ENCODE results near the gene LRRC36.

LRRC36 gene

DNA sequence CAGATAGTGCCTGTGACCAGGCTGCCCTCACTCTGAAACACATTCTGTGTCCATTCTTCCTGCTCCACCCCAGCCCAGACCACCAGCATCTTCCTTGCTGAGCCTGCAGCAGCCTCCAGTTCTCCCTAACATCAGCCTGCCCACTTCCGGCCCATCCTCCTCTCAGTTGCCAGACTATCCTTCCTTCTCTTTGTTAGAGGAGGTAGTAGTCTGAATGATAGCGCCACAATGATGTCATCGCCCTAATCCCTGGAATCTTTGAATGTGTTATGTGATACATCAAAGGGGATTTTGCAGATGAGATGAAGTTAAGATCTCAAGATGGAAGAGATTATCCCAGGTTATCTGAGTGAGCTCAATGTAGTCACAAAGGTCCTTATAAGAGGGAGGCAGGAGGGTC is 92.9 kb downstream of the LRRC36 start:
- no peaks in the 10 kb centered on the region for H3K9me3 ChIP-seq (ENCODE audit: control insufficient read depth, insufficient read depth, low read depth, low read length)
- H3K36me3 ChIP-seq (ENCODE audit: control insufficient read depth in 2 of 2, insufficient read depth in 1 of 2, low read length in 2 of 2): no peaks in the 10 kb centered on the region
- H3K4me3 ChIP-seq (ENCODE audit: low read depth, low read length): no peak overlapping the region
- no peak overlapping the region for H3K27ac ChIP-seq (ENCODE audit: extremely low read depth, low read depth, low read length)
- ChIA-PET POLR2A (interaction anchor here (0.6 kb wide), 2 partner anchors 9 to 141 kb away, joined by 3 read pairs; no protein-coding TSS in a partner anchor), CTCF (interaction anchor here (0.6 to 1.7 kb wide), 3 partner anchors 9 to 675 kb away, joined by 3 to 7 read pairs (median 3); no protein-coding TSS in a partner anchor)
- no peaks in the 10 kb centered on the region for H3K4me1 ChIP-seq (ENCODE audit: control insufficient read depth, insufficient read depth, low read length)
- TF ChIP-seq, protein P1, sequence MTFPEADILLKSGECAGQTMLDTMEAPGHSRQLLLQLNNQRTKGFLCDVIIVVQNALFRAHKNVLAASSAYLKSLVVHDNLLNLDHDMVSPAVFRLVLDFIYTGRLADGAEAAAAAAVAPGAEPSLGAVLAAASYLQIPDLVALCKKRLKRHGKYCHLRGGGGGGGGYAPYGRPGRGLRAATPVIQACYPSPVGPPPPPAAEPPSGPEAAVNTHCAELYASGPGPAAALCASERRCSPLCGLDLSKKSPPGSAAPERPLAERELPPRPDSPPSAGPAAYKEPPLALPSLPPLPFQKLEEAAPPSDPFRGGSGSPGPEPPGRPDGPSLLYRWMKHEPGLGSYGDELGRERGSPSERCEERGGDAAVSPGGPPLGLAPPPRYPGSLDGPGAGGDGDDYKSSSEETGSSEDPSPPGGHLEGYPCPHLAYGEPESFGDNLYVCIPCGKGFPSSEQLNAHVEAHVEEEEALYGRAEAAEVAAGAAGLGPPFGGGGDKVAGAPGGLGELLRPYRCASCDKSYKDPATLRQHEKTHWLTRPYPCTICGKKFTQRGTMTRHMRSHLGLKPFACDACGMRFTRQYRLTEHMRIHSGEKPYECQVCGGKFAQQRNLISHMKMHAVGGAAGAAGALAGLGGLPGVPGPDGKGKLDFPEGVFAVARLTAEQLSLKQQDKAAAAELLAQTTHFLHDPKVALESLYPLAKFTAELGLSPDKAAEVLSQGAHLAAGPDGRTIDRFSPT (tag by site-specific recombination; IDR thresholded peaks at IDR 0.05): no peak
- TF ChIP-seq ZNF785 (tag by site-specific recombination; IDR thresholded peaks at IDR 0.05) (no peak), ZNF449 (tag by site-specific recombination; IDR thresholded peaks at IDR 0.05) (no peak), ZNF350 (tag by site-specific recombination; IDR thresholded peaks at IDR 0.05) (no peak), ZNF488 (tag by site-specific recombination; IDR thresholded peaks at IDR 0.05) (no peak), YY1 (tag by site-specific recombination; IDR thresholded peaks at IDR 0.05) (no peak), ZNF26 (tag by site-specific recombination; IDR thresholded peaks at IDR 0.05) (no peak), KLF7 (tag by site-specific recombination; IDR thresholded peaks at IDR 0.05; ENCODE audit: borderline replicate concordance) (no peak), ZNF549 (tag by site-specific recombination; IDR thresholded peaks at IDR 0.05) (no peak), PATZ1 (tag by site-specific recombination; IDR thresholded peaks at IDR 0.05) (no peak), ZNF239 (tag by site-specific recombination; IDR thresholded peaks at IDR 0.05) (no peak), ZEB2 (tag by site-specific recombination; IDR thresholded peaks at IDR 0.05) (no peak), ZBTB20 (tag by site-specific recombination; IDR thresholded peaks at IDR 0.05) (no peak), ZBTB17 (tag by site-specific recombination; IDR thresholded peaks at IDR 0.05) (peak; percentile 61), ZNF2 (tag by site-specific recombination; IDR thresholded peaks at IDR 0.05) (no peak), ZNF510 (tag by site-specific recombination; IDR thresholded peaks at IDR 0.05; ENCODE audit: insufficient replicate concordance) (no peak), ZBTB7A (tag by site-specific recombination; IDR thresholded peaks at IDR 0.05; ENCODE audit: low read depth) (no peak), SP7 (tag by site-specific recombination; IDR thresholded peaks at IDR 0.05) (peak; percentile 48; the same call in 1 of the 2 replicates), ZNF426 (tag by site-specific recombination; IDR thresholded peaks at IDR 0.05) (no peak), ZNF24 (tag by site-specific recombination; IDR thresholded peaks at IDR 0.05) (no peak), GLIS2 (tag by site-specific recombination; IDR thresholded peaks at IDR 0.05) (no peak), ZSCAN30 (tag by site-specific recombination; IDR thresholded peaks at IDR 0.05) (no peak), ZNF112 (tag by site-specific recombination; IDR thresholded peaks at IDR 0.05) (no peak), ZNF747 (tag by site-specific recombination; IDR thresholded peaks at IDR 0.05) (no peak)
- TF ChIP-seq, protein P2, sequence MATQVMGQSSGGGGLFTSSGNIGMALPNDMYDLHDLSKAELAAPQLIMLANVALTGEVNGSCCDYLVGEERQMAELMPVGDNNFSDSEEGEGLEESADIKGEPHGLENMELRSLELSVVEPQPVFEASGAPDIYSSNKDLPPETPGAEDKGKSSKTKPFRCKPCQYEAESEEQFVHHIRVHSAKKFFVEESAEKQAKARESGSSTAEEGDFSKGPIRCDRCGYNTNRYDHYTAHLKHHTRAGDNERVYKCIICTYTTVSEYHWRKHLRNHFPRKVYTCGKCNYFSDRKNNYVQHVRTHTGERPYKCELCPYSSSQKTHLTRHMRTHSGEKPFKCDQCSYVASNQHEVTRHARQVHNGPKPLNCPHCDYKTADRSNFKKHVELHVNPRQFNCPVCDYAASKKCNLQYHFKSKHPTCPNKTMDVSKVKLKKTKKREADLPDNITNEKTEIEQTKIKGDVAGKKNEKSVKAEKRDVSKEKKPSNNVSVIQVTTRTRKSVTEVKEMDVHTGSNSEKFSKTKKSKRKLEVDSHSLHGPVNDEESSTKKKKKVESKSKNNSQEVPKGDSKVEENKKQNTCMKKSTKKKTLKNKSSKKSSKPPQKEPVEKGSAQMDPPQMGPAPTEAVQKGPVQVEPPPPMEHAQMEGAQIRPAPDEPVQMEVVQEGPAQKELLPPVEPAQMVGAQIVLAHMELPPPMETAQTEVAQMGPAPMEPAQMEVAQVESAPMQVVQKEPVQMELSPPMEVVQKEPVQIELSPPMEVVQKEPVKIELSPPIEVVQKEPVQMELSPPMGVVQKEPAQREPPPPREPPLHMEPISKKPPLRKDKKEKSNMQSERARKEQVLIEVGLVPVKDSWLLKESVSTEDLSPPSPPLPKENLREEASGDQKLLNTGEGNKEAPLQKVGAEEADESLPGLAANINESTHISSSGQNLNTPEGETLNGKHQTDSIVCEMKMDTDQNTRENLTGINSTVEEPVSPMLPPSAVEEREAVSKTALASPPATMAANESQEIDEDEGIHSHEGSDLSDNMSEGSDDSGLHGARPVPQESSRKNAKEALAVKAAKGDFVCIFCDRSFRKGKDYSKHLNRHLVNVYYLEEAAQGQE (tag by site-specific recombination; IDR thresholded peaks at IDR 0.05): no peak
- TF ChIP-seq, protein P3, sequence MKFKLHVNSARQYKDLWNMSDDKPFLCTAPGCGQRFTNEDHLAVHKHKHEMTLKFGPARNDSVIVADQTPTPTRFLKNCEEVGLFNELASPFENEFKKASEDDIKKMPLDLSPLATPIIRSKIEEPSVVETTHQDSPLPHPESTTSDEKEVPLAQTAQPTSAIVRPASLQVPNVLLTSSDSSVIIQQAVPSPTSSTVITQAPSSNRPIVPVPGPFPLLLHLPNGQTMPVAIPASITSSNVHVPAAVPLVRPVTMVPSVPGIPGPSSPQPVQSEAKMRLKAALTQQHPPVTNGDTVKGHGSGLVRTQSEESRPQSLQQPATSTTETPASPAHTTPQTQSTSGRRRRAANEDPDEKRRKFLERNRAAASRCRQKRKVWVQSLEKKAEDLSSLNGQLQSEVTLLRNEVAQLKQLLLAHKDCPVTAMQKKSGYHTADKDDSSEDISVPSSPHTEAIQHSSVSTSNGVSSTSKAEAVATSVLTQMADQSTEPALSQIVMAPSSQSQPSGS (tag by site-specific recombination; IDR thresholded peaks at IDR 0.05; ENCODE audit: low read depth): peak; percentile 89
